KOPT-K1 (cell line): ENCODE data around the gene NCOA1.
A peak's percentile ranks its signal among the peaks of the same experiment; 100 is the strongest.

Experiments
- H3K27ac ChIP-seq: fragments of 200-600 bp; sonication (generic); 2 replicates; pipeline ENCODE4 v1.5.1; 2016; ENCODE audit warnings: antibody characterized with exemption, mild to moderate bottlenecking, low read depth, low read length; ENCODE audit not compliant: poor library complexity, severe bottlenecking
- H3K36me3 ChIP-seq: fragments of 200-600 bp; sonication (generic); 2 replicates; pipeline ENCODE4 v1.5.1; 2017; ENCODE audit warnings: antibody characterized with exemption, mild to moderate bottlenecking, low read length, moderate library complexity; ENCODE audit not compliant: insufficient read depth
- H3K9me3 ChIP-seq: fragments of 200-600 bp; sonication (generic); 2 replicates; pipeline ENCODE4 v1.5.1; 2017; ENCODE audit warnings: antibody characterized with exemption, low read length, mild to moderate bottlenecking; ENCODE audit not compliant: insufficient read depth, poor library complexity, severe bottlenecking

The NCOA1 gene

DNA sequence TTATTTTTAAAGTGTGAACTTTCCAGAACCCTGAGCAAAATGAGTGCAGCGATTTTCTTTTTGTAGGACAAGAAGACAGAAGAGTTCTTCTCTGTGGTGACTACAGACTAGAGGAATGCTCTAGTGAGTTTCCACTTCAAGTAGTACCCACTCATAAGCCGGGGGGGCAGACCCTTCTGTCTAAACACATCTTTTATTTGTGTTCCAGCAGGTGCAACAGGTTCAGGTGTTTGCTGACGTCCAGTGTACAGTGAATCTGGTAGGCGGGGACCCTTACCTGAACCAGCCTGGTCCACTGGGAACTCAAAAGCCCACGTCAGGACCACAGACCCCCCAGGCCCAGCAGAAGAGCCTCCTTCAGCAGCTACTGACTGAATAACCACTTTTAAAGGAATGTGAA is 277.0 kb downstream of the NCOA1 start:
- Histone ChIP-seq H3K9me3 (no peaks in the 10 kb centered on the region), H3K36me3 (peaks cover 22% of the 10 kb centered on the region), H3K27ac (no peak overlapping the region)

DNA sequence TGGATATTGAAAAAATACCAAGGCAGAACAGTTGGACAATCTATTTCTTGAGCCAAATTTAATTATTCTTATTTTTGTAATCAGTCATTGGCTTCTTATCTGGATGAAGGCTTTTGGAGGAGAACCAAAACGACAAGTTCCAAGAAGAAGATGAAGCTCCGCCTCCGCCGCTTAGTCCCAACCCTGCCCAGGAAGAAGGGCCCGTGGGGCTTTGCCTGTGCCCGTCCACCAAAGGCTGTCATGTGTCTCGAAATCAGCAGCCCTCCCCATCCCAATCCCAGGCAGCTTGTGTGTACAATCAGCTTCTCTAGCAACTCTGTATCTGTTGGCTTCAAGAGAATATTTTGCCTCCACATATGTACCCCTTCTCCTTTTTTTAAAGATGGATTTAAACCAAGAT is 277.5 kb downstream of the NCOA1 start:
- Histone ChIP-seq H3K9me3 (no peaks in the 10 kb centered on the region), H3K36me3 (peaks cover 21% of the 10 kb centered on the region), H3K27ac (no peak overlapping the region)

DNA sequence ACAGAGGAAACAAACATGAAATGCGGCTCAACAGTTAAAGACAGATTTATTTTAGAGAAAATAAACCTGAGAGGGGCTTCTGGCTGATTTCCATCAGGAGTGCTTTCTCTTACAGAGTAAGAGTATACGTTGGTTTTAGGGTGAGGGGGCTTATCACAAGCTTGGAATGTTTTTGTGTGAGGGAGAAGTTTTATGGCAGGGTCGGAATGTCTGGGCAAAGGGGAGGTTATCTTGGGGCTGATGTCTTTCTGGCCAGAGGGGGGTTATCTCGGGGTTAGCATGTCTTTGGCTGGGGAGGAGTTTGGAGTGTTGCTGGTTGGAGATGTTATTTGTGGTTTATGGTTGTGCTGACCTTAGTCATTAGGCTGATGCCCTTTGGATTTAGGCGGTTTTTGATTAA is 280.0 kb downstream of the NCOA1 start:
- no peak overlapping the region for H3K27ac ChIP-seq
- peaks cover 14% of the 10 kb centered on the region for H3K36me3 ChIP-seq
- no peaks in the 10 kb centered on the region for H3K9me3 ChIP-seq

DNA sequence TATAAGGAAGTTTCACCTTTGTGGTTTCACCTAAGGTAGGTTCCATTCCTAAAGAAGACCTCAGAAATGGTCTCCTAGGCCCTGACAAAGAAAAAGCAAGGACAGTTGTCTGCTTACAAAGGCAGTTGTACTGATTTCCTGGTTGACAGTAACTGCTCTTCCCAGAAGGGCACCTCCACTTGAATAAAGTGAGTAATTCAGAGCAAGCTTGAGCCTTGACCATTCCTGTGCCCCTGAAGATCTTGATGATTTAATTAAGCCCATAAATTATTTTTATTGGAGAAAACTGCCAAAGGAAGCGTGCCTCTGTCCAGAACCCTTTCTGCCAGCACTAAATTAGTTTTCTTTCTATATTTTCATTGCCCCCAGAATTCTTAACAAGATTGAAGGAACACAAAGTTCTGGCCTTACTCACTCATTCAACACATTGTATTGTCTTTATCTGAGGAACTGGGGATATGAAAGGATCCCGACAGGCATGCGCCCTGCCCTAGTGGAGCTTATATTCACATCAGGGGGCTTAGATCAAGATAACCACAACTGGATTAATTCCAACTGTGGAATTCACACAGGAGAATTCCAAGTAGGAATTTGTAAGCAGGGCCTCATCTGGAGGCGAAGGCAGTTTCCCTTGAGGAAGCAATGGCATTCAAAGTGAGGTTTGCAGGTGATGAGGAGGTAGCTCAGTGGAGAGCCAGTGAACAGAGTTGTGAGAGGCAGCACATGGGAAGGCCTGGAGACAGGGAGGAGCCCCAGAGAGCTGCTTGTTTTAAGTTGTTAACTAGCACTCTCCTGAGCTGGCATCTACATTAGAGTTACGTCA is 280.9 kb downstream of the NCOA1 start:
- H3K27ac ChIP-seq, result no peak overlapping the region
- H3K36me3 ChIP-seq, result peaks cover 14% of the 10 kb centered on the region
- H3K9me3 ChIP-seq, result no peaks in the 10 kb centered on the region

DNA sequence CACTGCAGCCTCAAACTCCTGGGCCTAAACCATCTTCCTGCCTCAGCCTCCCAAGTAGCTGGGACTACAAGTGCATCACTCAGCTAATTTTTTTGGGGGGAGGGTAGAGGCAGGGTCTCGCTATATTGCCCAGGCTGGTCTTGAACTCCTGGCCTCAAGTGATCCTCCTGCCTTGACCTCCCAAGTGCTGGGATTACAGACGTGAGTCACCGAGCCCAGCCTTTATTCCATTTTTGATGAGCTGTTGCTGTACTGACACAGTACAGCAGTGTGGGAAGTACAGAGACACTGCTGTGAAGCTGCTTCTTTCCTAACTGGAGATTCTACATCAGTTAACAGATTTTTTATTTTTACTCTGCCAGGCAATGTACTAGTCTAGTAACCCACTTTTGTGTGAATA is 283.3 kb downstream of the NCOA1 start:
- H3K27ac ChIP-seq, result no peak overlapping the region
- H3K36me3 ChIP-seq, result peaks cover 6% of the 10 kb centered on the region; the same call in 1 of the 2 replicates
- H3K9me3 ChIP-seq, result no peaks in the 10 kb centered on the region

DNA sequence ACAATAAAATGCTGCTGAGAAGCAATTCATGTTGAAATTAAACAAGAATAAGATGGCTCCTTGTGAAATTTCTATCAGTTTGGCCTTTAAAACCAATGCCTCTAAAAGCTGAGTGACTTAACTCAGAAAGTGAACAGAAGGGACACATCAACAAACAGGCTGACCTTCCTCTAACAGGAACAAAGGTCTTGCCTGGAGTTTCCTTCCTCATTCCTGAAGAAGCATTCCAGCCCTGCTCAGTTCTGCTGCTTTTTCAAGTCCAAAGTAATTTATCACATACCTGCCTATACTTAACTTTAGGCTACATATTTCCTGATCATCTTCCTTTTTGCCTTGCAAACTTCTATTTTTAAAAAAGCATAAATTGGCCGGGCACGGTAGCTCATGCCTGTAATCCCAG is 288.1 kb downstream of the NCOA1 start:
- no peaks in the 10 kb centered on the region for H3K9me3 ChIP-seq
- no peak overlapping the region for H3K27ac ChIP-seq

DNA sequence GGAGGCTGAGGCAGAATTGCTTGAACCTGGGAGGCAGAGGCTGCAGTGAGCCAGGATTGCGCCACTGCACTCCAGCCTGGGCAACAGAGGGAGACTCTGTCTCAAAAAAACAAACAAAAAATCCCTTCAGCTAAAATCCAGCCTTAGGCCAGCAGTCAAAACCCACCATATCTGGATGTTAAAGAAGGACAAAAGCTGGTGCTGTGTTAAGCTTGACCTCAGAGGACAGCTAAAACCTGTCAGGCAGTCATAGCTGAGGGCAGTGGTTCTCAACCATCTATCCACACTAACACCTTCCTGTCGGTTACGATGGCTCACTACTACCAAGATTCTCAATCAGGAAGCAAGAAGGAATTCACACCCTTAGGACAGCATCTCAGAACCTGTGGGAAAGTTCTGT is 292.6 kb downstream of the NCOA1 start:
- H3K9me3 ChIP-seq, result no peaks in the 10 kb centered on the region
- H3K27ac ChIP-seq, result no peak overlapping the region
- H3K36me3 ChIP-seq, result no peaks in the 10 kb centered on the region

More for the DNA sequence above, 288.1 kb downstream of the NCOA1 start:
- H3K36me3 ChIP-seq, result no peaks in the 10 kb centered on the region

DNA sequence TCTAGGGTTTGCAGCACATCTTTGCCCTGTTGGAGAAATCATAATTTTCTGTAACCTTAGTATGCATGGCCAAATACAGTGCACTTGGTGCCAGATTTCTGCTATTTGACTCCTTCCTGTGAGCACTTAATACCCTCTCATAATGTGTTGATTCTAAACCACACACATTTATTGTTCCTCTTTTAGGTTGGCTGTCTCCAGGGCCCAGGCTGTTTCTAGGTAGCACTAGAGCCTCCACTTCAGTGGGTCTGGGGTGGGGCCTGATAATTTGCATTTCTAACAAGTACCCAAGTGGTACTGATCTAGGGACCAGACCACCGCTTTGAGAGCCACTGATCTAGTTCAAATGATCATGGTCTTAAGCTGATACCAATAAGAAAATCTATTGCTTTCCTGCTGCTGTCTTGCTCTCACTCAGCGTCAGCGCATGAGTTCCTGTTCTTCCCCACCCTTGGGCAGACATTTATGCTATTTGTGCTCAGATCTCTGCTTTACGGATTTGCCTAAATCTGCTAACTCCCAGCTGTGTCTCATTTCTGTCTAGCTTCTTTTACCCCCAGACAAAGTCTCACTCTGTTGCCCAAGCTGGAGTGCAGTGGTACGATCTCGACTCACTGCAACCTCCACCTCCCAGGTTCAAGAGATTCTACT is 294.7 kb downstream of the NCOA1 start:
- no peak overlapping the region for H3K27ac ChIP-seq
- H3K9me3 ChIP-seq, result no peaks in the 10 kb centered on the region
- H3K36me3 ChIP-seq, result no peaks in the 10 kb centered on the region

DNA sequence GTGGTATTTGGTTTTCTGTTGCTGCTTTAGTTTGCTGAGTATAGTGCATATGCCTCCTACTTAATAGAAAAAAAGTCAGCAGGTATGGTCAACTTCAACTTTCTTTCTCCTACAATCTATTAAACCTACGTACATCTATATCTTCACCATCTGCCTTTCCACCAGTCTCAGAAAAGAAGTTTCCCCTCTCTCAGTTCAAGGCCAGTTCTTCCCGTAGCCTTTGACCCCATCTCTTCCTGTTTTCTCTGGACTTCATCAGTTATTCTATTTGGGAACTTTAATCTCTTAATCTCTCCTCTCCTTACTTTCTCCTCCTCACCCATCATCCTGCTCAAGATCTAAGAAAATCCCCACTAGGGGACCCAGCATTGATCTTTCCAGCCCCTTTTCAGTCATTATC is 296.5 kb downstream of the NCOA1 start:
- no peaks in the 10 kb centered on the region for H3K36me3 ChIP-seq
- H3K9me3 ChIP-seq, result no peaks in the 10 kb centered on the region
- H3K27ac ChIP-seq, result no peak overlapping the region

DNA sequence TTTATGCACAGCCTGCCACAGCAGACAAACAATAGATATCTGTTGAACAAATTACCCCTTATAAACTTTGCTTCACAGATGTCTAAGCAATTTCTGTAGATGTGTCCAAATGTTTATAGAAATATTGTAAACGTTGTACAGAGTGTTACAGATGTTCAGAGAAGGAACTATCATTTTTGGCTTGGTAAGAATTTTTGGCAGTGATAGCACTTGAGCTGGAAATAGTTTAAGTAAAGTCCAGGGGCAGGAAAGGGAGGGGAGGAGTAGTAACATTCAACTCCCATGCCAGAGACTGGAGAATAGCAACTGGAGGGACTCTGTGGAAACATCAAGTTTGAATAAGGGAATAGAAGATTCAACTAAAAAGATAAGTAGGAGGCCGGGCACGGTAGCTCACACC is 297.8 kb downstream of the NCOA1 start:
- no peak overlapping the region for H3K27ac ChIP-seq
- H3K36me3 ChIP-seq, result no peaks in the 10 kb centered on the region
- no peaks in the 10 kb centered on the region for H3K9me3 ChIP-seq

DNA sequence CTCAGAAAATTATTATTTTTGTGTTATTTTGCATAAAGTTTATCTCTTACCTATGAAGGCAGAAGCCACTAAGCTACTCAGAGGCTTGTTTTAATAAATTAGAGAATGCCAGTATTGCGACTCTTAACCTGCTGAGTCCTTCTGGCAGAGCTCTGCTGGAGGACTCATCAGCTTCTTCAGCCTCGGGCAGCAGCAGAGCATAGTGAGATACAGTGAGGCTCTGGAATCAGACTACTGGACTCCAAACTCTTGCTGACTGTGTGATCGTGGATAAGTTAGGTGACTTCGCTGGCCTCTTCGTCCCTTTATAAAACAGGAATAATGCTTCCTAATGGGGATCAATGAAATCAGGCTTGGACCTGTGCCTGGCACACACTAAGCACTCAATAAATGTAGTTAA is 300.4 kb downstream of the NCOA1 start:
- Histone ChIP-seq H3K27ac (no peak overlapping the region), H3K36me3 (peaks cover 16% of the 10 kb centered on the region), H3K9me3 (no peaks in the 10 kb centered on the region)

DNA sequence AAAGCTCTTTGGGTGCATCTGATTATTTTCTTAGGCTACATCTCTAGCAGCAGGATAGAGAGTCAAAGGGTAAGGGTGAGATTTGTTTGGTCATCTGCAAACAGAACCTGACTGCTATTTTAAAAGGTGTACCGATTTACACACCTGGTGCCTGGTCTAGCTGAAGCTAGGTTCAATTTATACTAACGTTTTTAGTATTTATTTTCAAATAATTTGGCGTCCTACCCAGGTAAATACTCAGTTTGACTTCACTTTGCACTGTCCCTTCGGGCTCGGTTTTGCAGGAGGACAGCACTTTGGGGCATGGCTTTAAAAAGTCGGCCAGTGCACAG is 301.5 kb downstream of the NCOA1 start:
- Histone ChIP-seq H3K36me3 (peaks cover 27% of the 10 kb centered on the region), H3K9me3 (no peaks in the 10 kb centered on the region), H3K27ac (peak overlapping the region; percentile 98)

DNA sequence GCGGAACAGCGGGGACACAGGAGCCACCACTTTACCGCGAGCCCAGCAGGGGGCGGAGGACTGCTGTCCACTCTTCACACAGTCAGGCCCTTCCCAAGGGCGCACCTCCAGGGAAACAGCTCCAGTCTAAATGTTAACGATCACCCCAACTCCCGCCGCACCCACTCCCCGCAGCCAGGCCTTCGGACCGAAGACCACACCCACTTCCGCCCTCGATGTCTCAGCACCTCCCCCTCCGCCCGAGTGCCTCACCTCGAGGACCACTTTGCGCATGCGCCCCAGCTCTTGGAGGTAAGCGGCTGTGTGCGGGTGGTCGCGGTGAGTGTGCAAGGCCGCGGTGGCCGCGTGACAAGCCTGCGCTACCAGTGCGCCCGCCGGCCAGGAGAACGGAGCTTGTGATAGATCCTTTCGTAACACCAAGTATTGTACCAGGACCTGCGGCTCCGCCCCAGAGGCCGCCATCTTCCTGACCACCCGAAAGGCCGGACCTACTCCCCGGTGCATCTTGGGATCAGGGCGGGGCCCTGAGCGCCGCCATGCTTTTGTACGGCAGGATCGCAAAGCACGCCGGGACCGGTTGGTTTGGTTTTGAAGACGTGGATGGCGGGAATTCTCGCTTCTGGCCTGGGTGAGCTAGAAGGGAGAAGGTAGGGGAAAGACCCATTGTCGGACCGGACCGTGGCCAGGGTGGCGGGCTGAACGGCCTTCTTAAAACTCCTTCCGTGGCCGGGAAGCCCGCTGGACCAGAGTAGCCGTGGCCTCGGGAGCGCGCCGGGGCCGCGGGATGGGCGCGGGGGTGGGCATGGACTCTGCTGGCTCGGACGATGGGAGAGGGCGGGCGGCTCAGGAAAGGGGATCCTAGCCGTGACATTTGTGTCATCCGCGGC is 302.1 kb downstream of the NCOA1 start, which contains the start of the genes CENPO and PTRHD1:
Gene CENPO, plus strand, starts transcription at position 552 of the 887 bp plus-strand sequence. CDS start 495 bp downstream, outside the sequence.
Gene PTRHD1, minus strand, starts transcription at position 518 of the 887 bp plus-strand sequence. Its CDS starts 14 bp downstream, at position 504.
- peaks cover 33% of the 10 kb centered on the region for H3K36me3 ChIP-seq
- H3K9me3 ChIP-seq, result no peaks in the 10 kb centered on the region
- H3K27ac ChIP-seq, result peak within 1 kb of the TSS; percentile 98

DNA sequence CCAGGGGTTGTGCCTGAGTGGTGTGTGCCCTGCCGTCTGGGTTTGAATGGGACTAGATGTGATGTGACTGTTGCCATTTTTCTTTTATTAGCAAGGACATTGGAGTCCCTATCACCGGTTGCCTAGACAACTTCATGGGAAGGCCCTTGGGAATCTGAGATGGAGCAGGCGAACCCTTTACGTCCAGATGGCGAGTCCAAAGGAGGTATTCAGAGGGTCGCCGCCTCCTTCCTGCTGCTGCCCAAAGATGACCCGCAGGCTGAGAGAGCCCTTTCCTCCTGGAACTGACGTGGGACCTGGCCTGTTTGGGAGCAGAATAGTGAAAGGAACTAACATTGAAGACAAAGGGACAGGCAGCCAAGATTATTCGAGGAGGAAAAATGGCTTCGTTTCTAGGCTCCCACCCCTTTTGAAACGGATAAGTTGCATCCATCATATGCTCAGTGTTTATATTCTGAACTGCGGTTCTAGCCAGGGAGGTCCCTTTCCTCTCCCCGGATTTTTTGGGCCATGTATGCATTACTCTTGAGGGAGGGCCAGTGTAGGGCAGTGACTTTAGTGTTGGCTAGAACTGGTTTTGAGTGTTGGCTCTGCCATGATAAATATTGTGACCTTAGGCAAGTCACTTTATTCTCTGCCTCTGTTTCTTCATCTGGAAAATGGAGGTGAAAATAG is 302.8 kb downstream of the NCOA1 start:
- Histone ChIP-seq H3K27ac (peak overlapping the region; percentile 98), H3K9me3 (no peaks in the 10 kb centered on the region), H3K36me3 (peaks cover 41% of the 10 kb centered on the region)
